ENCODE measurements around the gene CBFA2T3. TPM values are rescaled to one million over a fixed set of nuclear protein-coding genes. Genes with fewer than 3 reads are reported as not detected.

The CBFA2T3 gene
- total RNA-seq, 4 donors from 2014 or later: 4.0 to 18.5 (median 5.5) TPM

GRCh38 chr16:89023621-89024511, 46.9 kb upstream of the CBFA2T3 start:
- Histone ChIP-seq H3K36me3 (no peaks in the 10 kb centered on the region), H3K9me3 (no peaks in the 10 kb centered on the region), H3K27me3 (peaks cover 27% of the 10 kb centered on the region), H3K4me3 (no peak overlapping the region), H3K27ac (no peak overlapping the region), H3K4me1 (no peaks in the 10 kb centered on the region)
- intact Hi-C loops (cut with DNase I; ENCODE audit: low total_unique reads) (no loop called here), in situ Hi-C loops (cut with MboI; ENCODE audit: low pct_ligation_motif_present in 1 of 4, low pct_unique_long_range_greater_than_20kb in 1 of 4, low sequenced_read_pairs in 3 of 4) (no loop called here)
- no peak for TF ChIP-seq CTCF (IDR thresholded peaks at IDR 0.05)
- WGBS, 2 donors (ENCODE audit: low coverage in 1 of 2): 67% methylated on average over 17 of the region's 23 CpGs; no CpG with 5 or more reads in 1 of the 2 donors
- DNase-seq: no peak

- H3K4me3 ChIP-seq: no peak overlapping the region
- no peak for DNase-seq
- intact Hi-C loops (cut with DNase I; ENCODE audit: low total_unique reads): no loop called here
Observed at GRCh38 chr16:89023151-89023551, 46.1 kb upstream of the CBFA2T3 start.

GRCh38 chr16:89022051-89022836, 45.2 kb upstream of the CBFA2T3 start:
- intact Hi-C loops (cut with DNase I; ENCODE audit: low total_unique reads) (no loop called here), in situ Hi-C loops (cut with MboI; ENCODE audit: low pct_ligation_motif_present in 1 of 4, low pct_unique_long_range_greater_than_20kb in 1 of 4, low sequenced_read_pairs in 3 of 4) (no loop called here)
- no peak for DNase-seq
- no peak overlapping the region for H3K27ac ChIP-seq
- H3K4me3 ChIP-seq: no peak overlapping the region
- TF ChIP-seq CTCF (IDR thresholded peaks at IDR 0.05) (no peak), POLR2AphosphoS5 (IDR thresholded peaks at IDR 0.05) (no peak), EP300 (IDR thresholded peaks at IDR 0.05; ENCODE audit: low read depth) (no peak), POLR2A (IDR thresholded peaks at IDR 0.05) (no peak)
- no peaks in the 10 kb centered on the region for H3K36me3 ChIP-seq
- 63 to 76% methylated on average over 3 to 25 of the region's 25 CpGs for WGBS, 2 donors (ENCODE audit: low coverage in 1 of 2)
- H3K4me1 ChIP-seq: no peaks in the 10 kb centered on the region
- peaks cover 19% of the 10 kb centered on the region for H3K27me3 ChIP-seq
- H3K9me3 ChIP-seq: no peaks in the 10 kb centered on the region

More at GRCh38 chr16:89023151-89023551, 46.1 kb upstream of the CBFA2T3 start:
- Histone ChIP-seq H3K27me3 (peaks cover 23% of the 10 kb centered on the region), H3K27ac (no peak overlapping the region), H3K4me1 (no peaks in the 10 kb centered on the region), H3K36me3 (no peaks in the 10 kb centered on the region), H3K9me3 (no peaks in the 10 kb centered on the region)
- 90% methylated on average over 10 of the region's 10 CpGs; no CpG with 5 or more reads in 1 of the 2 donors for WGBS, 2 donors (ENCODE audit: low coverage in 1 of 2)
- in situ Hi-C loops (cut with MboI; ENCODE audit: low pct_ligation_motif_present in 1 of 4, low pct_unique_long_range_greater_than_20kb in 1 of 4, low sequenced_read_pairs in 3 of 4): no loop called here
- TF ChIP-seq CTCF (IDR thresholded peaks at IDR 0.05): no peak
- TF ChIP-seq POLR2AphosphoS5 (IDR thresholded peaks at IDR 0.05): no peak
- TF ChIP-seq POLR2A (IDR thresholded peaks at IDR 0.05): no peak
- TF ChIP-seq EP300 (IDR thresholded peaks at IDR 0.05; ENCODE audit: low read depth): no peak

GRCh38 chr16:89020925-89021595, 44.1 kb upstream of the CBFA2T3 start:
- Histone ChIP-seq H3K36me3 (no peaks in the 10 kb centered on the region), H3K4me1 (no peaks in the 10 kb centered on the region), H3K27me3 (peaks cover 19% of the 10 kb centered on the region), H3K27ac (no peak overlapping the region), H3K4me3 (no peak overlapping the region), H3K9me3 (no peaks in the 10 kb centered on the region)
- WGBS, 2 donors (ENCODE audit: low coverage in 1 of 2): 90 to 95% methylated on average over 4 to 23 of the region's 23 CpGs
- no peak for TF ChIP-seq CTCF (IDR thresholded peaks at IDR 0.05)
- no peak for TF ChIP-seq POLR2A (IDR thresholded peaks at IDR 0.05)
- no peak for TF ChIP-seq EP300 (IDR thresholded peaks at IDR 0.05; ENCODE audit: low read depth)
- TF ChIP-seq POLR2AphosphoS5 (IDR thresholded peaks at IDR 0.05): no peak
- in situ Hi-C loops (cut with MboI; ENCODE audit: low pct_ligation_motif_present in 1 of 4, low pct_unique_long_range_greater_than_20kb in 1 of 4, low sequenced_read_pairs in 3 of 4) (no loop called here), intact Hi-C loops (cut with DNase I; ENCODE audit: low total_unique reads) (no loop called here)
- no peak for DNase-seq
